Glutamatergic neuron (in vitro differentiated cells): Measurements from ENCODE around the gene MYO9B. TPM values are rescaled to one million over a fixed set of nuclear protein-coding genes. Genes with fewer than 3 reads are reported as not detected.

ENCODE experiments used
- DNase-seq: peaks from one replicate; pipeline ENCODE4 v3.0.0; 2022
- H3K27ac Mint-ChIP-seq: one replicate; pipeline ENCODE4 v1.8.0; 2020; ENCODE audit warnings: mild to moderate bottlenecking, mixed read lengths, inconsistent platforms; ENCODE audit not compliant: unreplicated experiment
- H3K27me3 Mint-ChIP-seq: one replicate; pipeline ENCODE4 v1.8.0; 2020; ENCODE audit warnings: mild to moderate bottlenecking, moderate library complexity, mixed read lengths, inconsistent platforms; ENCODE audit not compliant: unreplicated experiment
- H3K36me3 Mint-ChIP-seq: one replicate; pipeline ENCODE4 v1.8.0; 2020; ENCODE audit warnings: mild to moderate bottlenecking, mixed read lengths, inconsistent platforms; ENCODE audit not compliant: unreplicated experiment
- H3K4me1 Mint-ChIP-seq: one replicate; pipeline ENCODE4 v1.8.0; 2020; ENCODE audit warnings: mild to moderate bottlenecking, low read depth, mixed read lengths, inconsistent platforms; ENCODE audit not compliant: unreplicated experiment
- H3K4me3 Mint-ChIP-seq: one replicate; pipeline ENCODE4 v1.8.0; 2020; ENCODE audit warnings: mild to moderate bottlenecking, mixed read lengths, inconsistent platforms; ENCODE audit not compliant: unreplicated experiment
- H3K9me3 Mint-ChIP-seq: one replicate; pipeline ENCODE4 v1.8.0; 2020; ENCODE audit warnings: mild to moderate bottlenecking, moderate library complexity, mixed read lengths, inconsistent platforms; ENCODE audit not compliant: unreplicated experiment
- CTCF ChIP-seq: fragments of 200-600 bp; sonication (generic); IDR thresholded peaks from one replicate; pipeline ENCODE4 v1.5.0; 2021; ENCODE audit not compliant: partially characterized antibody, unreplicated experiment
- total RNA-seq: library from RNA; stranded (reverse); fragmentation: NEBNext Ultra II Directional; extraction: Animal tissue kit (Norgen Biotek cat#: 25700); gene quantifications from one replicate; pipeline ENCODE4 v1.2.1, GENCODE V29; 2021; ENCODE audit not compliant: unreplicated experiment

Gene MYO9B
- total RNA-seq, 1 donor from 2014 or later: 237 TPM

DNA sequence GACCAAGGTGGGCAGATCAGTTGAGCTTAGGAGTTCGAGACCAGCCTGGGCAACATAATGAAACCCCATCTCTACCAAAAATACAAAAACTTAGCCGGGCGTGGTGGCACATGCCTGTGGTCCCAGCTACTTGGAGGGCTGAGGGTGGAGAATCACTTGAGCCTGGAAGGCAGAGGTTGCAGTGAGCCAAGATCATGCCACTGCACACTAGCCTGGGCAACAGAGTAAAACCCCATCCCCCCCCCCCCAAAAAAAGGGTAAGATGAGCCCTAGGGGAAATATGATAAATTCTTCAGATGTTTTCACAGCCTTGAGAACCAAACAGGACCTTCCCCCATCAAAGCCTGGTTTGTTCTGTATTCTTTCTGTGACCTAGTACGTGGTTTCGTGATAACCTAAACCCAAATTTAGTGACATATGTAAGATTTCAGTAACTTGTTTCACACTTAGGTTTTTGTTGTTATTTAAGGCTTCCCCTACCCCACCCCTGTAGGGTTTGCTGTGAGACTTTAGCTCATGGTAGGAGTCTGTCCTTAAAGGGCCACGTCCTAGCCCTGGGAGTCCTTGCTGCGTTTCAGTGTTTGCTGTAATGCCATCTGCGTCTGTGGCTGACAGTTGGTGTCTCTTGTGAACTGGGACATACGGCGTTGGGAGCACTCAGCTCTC is 49.6 kb downstream of the MYO9B start:
- TF ChIP-seq CTCF: no peak
- H3K9me3 Mint-ChIP-seq: peaks cover 21% of the 10 kb centered on the region
- peak overlapping the region; percentile 88 for H3K4me3 Mint-ChIP-seq
- peaks cover 4% of the 10 kb centered on the region for H3K36me3 Mint-ChIP-seq
- peaks cover 6% of the 10 kb centered on the region for H3K27me3 Mint-ChIP-seq
- peak overlapping the region; percentile 100 for H3K27ac Mint-ChIP-seq
- DNase-seq: peak; percentile 71
- H3K4me1 Mint-ChIP-seq: peaks cover 20% of the 10 kb centered on the region

- peak; percentile 65 for DNase-seq
- peaks cover 23% of the 10 kb centered on the region for H3K9me3 Mint-ChIP-seq
- peaks cover 3% of the 10 kb centered on the region for H3K36me3 Mint-ChIP-seq
- H3K27ac Mint-ChIP-seq: peak overlapping the region; percentile 100
- peaks cover 6% of the 10 kb centered on the region for H3K27me3 Mint-ChIP-seq
- TF ChIP-seq CTCF: no peak
- H3K4me3 Mint-ChIP-seq: peak overlapping the region; percentile 88
- peaks cover 24% of the 10 kb centered on the region for H3K4me1 Mint-ChIP-seq
Measured at GRCh38 chr19:17125728-17126677, 50.4 kb downstream of the MYO9B start.

- Mint-ChIP-seq H3K27ac (peak overlapping the region; percentile 43), H3K36me3 (no peaks in the 10 kb centered on the region), H3K27me3 (peaks cover 5% of the 10 kb centered on the region), H3K9me3 (peaks cover 19% of the 10 kb centered on the region), H3K4me1 (peaks cover 24% of the 10 kb centered on the region), H3K4me3 (no peak overlapping the region)
- no peak for DNase-seq
- no peak for TF ChIP-seq CTCF
Measured at GRCh38 chr19:17127671-17128070, 52.1 kb downstream of the MYO9B start.

DNA sequence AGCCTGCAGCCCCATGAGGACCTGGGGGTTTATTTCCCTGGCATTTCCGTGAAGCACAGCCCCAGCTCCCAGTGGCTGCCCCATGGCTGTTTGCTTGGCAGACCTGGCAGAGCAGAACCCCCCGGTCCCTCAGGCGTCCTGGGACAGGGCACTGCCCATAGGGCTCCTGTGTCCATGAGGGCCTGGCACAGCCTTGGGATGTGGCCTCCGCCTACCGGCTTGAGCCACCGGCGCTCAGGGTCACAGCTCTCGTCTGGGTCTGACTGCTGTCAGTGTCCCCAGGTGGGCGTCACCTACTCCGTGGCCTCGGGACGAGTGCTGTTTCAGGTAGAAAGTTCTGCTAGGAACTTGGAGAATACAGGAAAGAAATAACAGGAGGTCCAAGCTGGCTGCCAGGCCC is 52.8 kb downstream of the MYO9B start:
- DNase-seq: no peak
- Mint-ChIP-seq H3K4me1 (peaks cover 24% of the 10 kb centered on the region), H3K27me3 (peaks cover 5% of the 10 kb centered on the region), H3K36me3 (no peaks in the 10 kb centered on the region), H3K4me3 (no peak overlapping the region), H3K27ac (peak overlapping the region; percentile 28), H3K9me3 (peaks cover 19% of the 10 kb centered on the region)
- TF ChIP-seq CTCF: no peak
